Measurements from ENCODE around the gene LHFPL3.

Gene LHFPL3

DNA sequence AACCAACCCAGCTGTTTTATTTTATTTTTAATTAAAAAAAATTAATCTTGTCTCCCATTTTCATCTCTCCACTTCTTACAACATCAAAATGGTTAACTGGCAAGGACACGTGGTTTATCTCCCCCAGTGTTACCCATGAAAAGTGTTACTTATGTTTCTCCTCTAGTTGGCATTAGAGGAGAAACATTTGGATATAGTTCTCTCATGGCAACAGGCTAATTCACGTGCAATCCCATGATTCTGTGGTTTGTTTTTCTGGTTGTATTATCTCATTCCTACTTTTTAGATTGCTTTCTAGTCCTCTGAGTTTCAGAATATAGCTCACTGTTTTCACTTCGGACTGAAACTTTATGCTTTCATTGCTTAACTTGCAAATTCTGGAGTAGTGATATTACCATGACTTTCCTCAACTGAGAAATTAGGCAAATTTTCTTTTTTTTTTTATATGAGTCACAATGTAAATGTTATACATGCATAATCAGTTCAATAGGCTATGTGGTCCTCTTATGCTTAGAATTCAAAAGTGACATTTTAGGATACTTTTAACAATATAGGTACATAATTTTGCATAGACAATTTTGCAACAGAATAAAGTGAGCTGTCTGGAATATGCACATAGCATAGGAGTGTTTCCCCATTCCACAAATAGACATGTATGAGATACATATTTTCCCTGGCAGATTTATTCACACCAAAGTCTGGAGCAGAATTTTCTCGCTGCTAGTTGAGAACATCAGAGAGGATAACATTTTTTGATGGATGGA is 43.0 kb downstream of the LHFPL3 start:
- H3K9me3 ChIP-seq: no peaks in the 10 kb centered on the region
- H3K27me3 ChIP-seq: no peaks in the 10 kb centered on the region
- no peaks in the 10 kb centered on the region for H3K36me3 ChIP-seq
- H3K27ac ChIP-seq: no peak overlapping the region
- no peak overlapping the region for H3K4me3 ChIP-seq
- no peak for DNase-seq
- no peaks in the 10 kb centered on the region for H3K4me1 ChIP-seq
- TF ChIP-seq, protein P1, sequence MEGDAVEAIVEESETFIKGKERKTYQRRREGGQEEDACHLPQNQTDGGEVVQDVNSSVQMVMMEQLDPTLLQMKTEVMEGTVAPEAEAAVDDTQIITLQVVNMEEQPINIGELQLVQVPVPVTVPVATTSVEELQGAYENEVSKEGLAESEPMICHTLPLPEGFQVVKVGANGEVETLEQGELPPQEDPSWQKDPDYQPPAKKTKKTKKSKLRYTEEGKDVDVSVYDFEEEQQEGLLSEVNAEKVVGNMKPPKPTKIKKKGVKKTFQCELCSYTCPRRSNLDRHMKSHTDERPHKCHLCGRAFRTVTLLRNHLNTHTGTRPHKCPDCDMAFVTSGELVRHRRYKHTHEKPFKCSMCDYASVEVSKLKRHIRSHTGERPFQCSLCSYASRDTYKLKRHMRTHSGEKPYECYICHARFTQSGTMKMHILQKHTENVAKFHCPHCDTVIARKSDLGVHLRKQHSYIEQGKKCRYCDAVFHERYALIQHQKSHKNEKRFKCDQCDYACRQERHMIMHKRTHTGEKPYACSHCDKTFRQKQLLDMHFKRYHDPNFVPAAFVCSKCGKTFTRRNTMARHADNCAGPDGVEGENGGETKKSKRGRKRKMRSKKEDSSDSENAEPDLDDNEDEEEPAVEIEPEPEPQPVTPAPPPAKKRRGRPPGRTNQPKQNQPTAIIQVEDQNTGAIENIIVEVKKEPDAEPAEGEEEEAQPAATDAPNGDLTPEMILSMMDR (IDR thresholded peaks at IDR 0.05): no peak
- intact Hi-C loops (cut with DNase I; ENCODE audit: low total_unique reads): no loop called here

DNA sequence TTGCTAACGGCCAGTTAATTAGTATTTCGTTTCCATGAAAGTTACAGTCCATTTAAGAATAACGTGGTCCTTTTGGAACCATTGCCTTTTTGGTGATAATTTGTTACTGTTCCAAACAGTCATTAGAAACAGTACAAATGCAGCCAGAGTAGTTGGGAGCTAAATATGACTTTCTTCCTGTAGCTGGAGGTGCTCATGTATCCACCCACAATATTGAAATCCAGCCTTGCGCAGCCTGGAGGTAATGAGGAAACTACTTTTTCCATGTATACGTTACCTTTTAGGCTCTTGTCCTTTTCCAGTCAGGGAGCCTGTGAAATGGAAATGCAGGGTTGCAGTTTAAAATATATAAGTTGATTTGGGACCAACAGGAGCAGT is 43.6 kb downstream of the LHFPL3 start:
- Histone ChIP-seq H3K4me1 (no peaks in the 10 kb centered on the region), H3K27ac (no peak overlapping the region), H3K27me3 (no peaks in the 10 kb centered on the region), H3K36me3 (no peaks in the 10 kb centered on the region), H3K9me3 (no peaks in the 10 kb centered on the region), H3K4me3 (no peak overlapping the region)
- no peak for DNase-seq
- TF ChIP-seq, protein P1 (IDR thresholded peaks at IDR 0.05): no peak
- intact Hi-C loops (cut with DNase I; ENCODE audit: low total_unique reads): no loop called here

DNA sequence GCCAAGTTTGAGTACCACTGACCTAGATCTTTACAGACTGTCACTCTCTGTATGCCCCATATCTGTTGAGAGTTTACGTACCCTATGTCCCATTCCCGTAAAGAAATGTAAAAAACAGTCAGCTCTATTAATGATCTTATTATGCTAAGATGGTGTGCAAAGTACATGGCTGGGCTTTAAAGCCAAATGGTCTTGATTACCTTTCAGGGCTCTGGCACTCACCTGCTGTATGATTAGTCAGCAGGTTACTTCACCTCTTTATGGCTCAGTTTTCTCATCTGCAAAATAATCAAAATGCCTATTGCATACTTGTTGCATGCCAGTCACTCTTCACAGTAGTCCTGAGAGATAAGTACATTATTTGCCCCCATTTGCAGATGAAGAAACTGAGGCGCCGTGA is 54.2 kb downstream of the LHFPL3 start:
- intact Hi-C loops (cut with DNase I; ENCODE audit: low total_unique reads): no loop called here
- Histone ChIP-seq H3K4me1 (no peaks in the 10 kb centered on the region), H3K27ac (no peak overlapping the region), H3K36me3 (no peaks in the 10 kb centered on the region), H3K27me3 (no peaks in the 10 kb centered on the region), H3K4me3 (no peak overlapping the region), H3K9me3 (peaks cover 0 to 14% (median 1%) of the 10 kb centered on the region in 3 donors)
- no peak for DNase-seq
- TF ChIP-seq, protein P1 (IDR thresholded peaks at IDR 0.05): no peak

DNA sequence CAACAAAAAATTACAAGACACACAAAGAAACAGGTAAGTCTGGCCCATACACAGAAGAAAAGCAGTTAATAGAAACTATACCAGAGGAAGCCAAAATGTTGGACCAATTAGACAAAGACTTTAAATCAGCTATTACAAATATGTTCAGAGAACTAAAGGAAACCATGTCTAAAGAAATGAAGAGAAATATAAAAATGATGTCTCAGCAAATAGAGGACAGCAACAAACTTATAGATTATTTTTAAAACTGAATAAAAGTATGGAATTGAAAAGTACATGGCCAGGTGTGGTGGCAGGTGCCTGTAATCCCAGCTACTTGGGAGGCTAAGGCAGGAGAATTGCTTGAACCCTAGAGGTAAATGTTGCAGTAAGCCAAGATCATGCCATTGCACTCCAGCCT is 58.5 kb downstream of the LHFPL3 start:
- Histone ChIP-seq H3K27me3 (no peaks in the 10 kb centered on the region), H3K9me3 (peaks cover 0 to 19% (median 10%) of the 10 kb centered on the region in 3 donors), H3K4me3 (no peak overlapping the region), H3K36me3 (no peaks in the 10 kb centered on the region), H3K27ac (no peak overlapping the region), H3K4me1 (no peaks in the 10 kb centered on the region)
- intact Hi-C loops (cut with DNase I; ENCODE audit: low total_unique reads): loop anchor here (1.0 kb wide), 1 partner anchor 31 kb away; no protein-coding TSS in a partner anchor
- TF ChIP-seq, protein P1 (IDR thresholded peaks at IDR 0.05): no peak
- no peak for DNase-seq

DNA sequence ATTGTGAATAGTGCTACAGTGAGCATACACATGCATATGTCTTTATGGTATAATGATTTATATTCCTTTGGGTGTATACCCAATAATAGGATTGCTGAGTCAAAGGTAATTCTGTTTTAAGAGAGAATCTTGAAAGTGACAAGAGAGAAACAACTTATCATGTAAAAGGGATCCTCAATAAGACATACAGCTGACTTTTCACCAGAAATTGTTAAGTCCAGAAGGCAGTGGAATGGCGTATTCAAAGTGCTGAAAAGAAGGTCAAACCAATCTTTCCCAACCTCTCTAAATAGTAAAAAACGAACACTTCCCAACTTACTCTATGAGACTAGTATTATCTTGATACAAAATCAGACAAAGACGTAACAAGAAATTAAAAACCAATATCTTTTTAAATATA is 59.8 kb downstream of the LHFPL3 start:
- Histone ChIP-seq H3K27me3 (no peaks in the 10 kb centered on the region), H3K4me1 (no peaks in the 10 kb centered on the region), H3K36me3 (no peaks in the 10 kb centered on the region), H3K4me3 (no peak overlapping the region), H3K9me3 (peaks cover 0 to 19% (median 10%) of the 10 kb centered on the region in 3 donors), H3K27ac (no peak overlapping the region)
- TF ChIP-seq, protein P1 (IDR thresholded peaks at IDR 0.05): no peak
- no peak for DNase-seq
- intact Hi-C loops (cut with DNase I; ENCODE audit: low total_unique reads): no loop called here

All from tibial artery (tissue), 4 donors.